DND-41 (cell line): ENCODE data around the gene VANGL1.

Source experiments
- ATAC-seq: fragments of 200-7000 bp; cut with Tn5 transposase; 3 replicates; pipeline ENCODE4 v1.9.1; 2021; ENCODE audit warnings: low read depth; ENCODE audit not compliant: insufficient read depth
- DNase-seq: peaks from one replicate; pipeline ENCODE4 v3.0.0-alpha.2; 2020
- H2AFZ ChIP-seq: 2 replicates; pipeline ENCODE4 v1.6.0; 2012; ENCODE audit warnings: low read depth, low read length
- H3K27ac ChIP-seq: 2 replicates; pipeline ENCODE4 v1.5.1; 2012; ENCODE audit warnings: low read length, inconsistent platforms
- H3K27me3 ChIP-seq: fragments of 200-600 bp; sonication (generic); 2 replicates; pipeline ENCODE4 v1.6.0; 2012; ENCODE audit warnings: low read length, mild to moderate bottlenecking, inconsistent platforms; ENCODE audit not compliant: insufficient read depth, poor library complexity
- H3K36me3 ChIP-seq: 2 replicates; pipeline ENCODE4 v1.5.1; 2012; ENCODE audit warnings: low read length, inconsistent platforms; ENCODE audit not compliant: insufficient read depth
- H3K4me1 ChIP-seq: 2 replicates; pipeline ENCODE4 v1.5.1; 2012; ENCODE audit warnings: mild to moderate bottlenecking, low read length; ENCODE audit not compliant: insufficient read depth
- H3K4me2 ChIP-seq: 2 replicates; pipeline ENCODE4 v1.6.0; 2012; ENCODE audit warnings: mild to moderate bottlenecking, moderate library complexity, low read length, inconsistent platforms; ENCODE audit not compliant: insufficient read depth
- H3K4me3 ChIP-seq, 2 experiments: fragments of 200-600 bp in 1 of 2; shearing (Covaris generic) in 1 of 2; 2 replicates each; pipeline ENCODE4 v1.5.1; 2012 to 2016; ENCODE audit warnings: inconsistent platforms in 2 of 2, low read length in 2 of 2, mild to moderate bottlenecking in 2 of 2, low read depth in 1 of 2, moderate library complexity in 1 of 2
- H3K79me2 ChIP-seq: 2 replicates; pipeline ENCODE4 v1.6.0; 2012; ENCODE audit warnings: low read length, inconsistent platforms; ENCODE audit not compliant: insufficient read depth
- H3K9ac ChIP-seq: 2 replicates; pipeline ENCODE4 v1.6.0; 2012; ENCODE audit warnings: low read depth, mild to moderate bottlenecking, inconsistent platforms, low read length, moderate library complexity
- H3K9me3 ChIP-seq: 2 replicates; pipeline ENCODE4 v1.5.1; 2012; ENCODE audit warnings: low read length, moderate library complexity, mild to moderate bottlenecking, inconsistent platforms; ENCODE audit not compliant: insufficient read depth, severe bottlenecking
- H4K20me1 ChIP-seq: 2 replicates; pipeline ENCODE4 v1.6.0; 2012; ENCODE audit warnings: low read length; ENCODE audit not compliant: insufficient read depth
- EZH2 ChIP-seq: IDR thresholded peaks from 3 replicates; pipeline ENCODE4 v1.6.1; 2012; ENCODE audit warnings: borderline replicate concordance, low read depth, mild to moderate bottlenecking, moderate library complexity, low read length, inconsistent platforms; ENCODE audit not compliant: severe bottlenecking
- TF ChIP-seq, protein P1 (sequence below): IDR thresholded peaks from 2 replicates; pipeline ENCODE4 v1.5.1; 2012; ENCODE audit warnings: borderline replicate concordance, low read length, moderate library complexity, mild to moderate bottlenecking; ENCODE audit not compliant: poor library complexity, severe bottlenecking; ENCODE audit errors: extremely low read depth

The VANGL1 gene

DNA sequence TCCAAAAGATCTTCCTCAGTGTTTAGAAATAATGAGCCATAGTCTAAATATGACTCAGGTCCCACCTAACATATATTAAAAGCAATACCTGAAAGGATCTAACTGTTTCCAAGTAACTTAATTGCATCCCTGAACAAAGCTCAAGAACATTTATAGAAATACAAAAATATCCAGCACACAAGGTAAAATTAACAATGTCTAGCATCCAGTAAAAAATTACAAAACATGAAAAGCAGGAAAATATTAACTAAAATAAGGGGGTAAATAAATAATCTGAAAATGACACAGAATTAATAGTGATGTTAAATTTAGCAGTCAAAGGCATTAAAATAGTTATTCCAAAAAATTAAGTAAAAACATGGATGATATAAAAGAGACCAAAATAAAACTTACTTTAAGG is 21.3 kb upstream of the VANGL1 start:
- Histone ChIP-seq H3K27me3 (no peaks in the 10 kb centered on the region), H3K79me2 (no peaks in the 10 kb centered on the region), H3K9me3 (peaks cover 10% of the 10 kb centered on the region), H3K27ac (no peak overlapping the region), H3K4me1 (no peaks in the 10 kb centered on the region), H3K9ac (no peak overlapping the region), H4K20me1 (no peaks in the 10 kb centered on the region), H3K4me2 (no peak overlapping the region), H2AFZ (no peak overlapping the region), H3K36me3 (no peaks in the 10 kb centered on the region), H3K4me3 (no peak overlapping the region)
- no peak for DNase-seq
- TF ChIP-seq, protein P1, sequence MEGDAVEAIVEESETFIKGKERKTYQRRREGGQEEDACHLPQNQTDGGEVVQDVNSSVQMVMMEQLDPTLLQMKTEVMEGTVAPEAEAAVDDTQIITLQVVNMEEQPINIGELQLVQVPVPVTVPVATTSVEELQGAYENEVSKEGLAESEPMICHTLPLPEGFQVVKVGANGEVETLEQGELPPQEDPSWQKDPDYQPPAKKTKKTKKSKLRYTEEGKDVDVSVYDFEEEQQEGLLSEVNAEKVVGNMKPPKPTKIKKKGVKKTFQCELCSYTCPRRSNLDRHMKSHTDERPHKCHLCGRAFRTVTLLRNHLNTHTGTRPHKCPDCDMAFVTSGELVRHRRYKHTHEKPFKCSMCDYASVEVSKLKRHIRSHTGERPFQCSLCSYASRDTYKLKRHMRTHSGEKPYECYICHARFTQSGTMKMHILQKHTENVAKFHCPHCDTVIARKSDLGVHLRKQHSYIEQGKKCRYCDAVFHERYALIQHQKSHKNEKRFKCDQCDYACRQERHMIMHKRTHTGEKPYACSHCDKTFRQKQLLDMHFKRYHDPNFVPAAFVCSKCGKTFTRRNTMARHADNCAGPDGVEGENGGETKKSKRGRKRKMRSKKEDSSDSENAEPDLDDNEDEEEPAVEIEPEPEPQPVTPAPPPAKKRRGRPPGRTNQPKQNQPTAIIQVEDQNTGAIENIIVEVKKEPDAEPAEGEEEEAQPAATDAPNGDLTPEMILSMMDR = no peak
- TF ChIP-seq EZH2 = no peak
- no peak for ATAC-seq

DNA sequence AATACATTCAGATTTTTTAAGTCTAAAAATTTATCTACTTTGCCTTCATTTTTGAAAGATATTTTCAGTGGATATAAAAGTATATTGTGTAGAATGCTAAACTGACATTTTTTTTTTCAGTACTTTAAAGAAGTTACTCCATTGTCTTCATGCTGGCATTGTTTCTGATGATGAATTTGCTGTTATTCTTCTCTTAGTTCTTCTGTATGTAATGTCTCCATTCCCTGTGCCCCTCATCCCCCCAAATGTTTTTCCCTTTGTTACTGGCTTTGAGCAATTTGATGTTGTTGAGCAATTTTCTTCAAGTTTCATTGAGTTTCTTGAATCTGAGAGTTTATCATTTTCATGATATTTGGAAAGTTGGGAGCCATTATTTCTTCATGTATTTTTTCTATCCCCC is 20.8 kb upstream of the VANGL1 start:
- DNase-seq = no peak

DNA sequence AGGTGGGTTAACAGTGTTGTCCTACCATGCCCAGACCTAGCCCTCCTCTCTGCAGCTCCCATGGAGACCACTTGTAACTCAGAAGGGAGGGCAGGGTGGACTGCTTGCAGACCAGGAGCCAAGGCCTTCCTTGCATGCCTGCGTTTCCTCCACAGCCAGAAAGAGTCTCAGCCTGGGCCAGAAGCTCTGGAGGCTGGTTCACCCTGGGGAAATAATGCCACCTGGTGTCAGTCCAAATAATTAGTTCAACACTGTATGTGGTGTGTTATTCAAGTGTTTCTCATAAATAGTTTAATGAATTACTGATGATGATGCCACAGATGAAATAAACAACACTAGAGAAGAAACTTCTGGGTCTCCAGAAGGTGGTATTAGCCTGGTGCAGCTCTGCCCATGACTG is 16.9 kb upstream of the VANGL1 start:
- no peak for ATAC-seq
- no peaks in the 10 kb centered on the region for H3K79me2 ChIP-seq
- H3K9ac ChIP-seq = no peak overlapping the region
- no peak overlapping the region for H3K4me2 ChIP-seq
- H3K27ac ChIP-seq = no peak overlapping the region
- no peak for TF ChIP-seq EZH2
- TF ChIP-seq, protein P1 = peak; percentile 16
- H4K20me1 ChIP-seq = no peaks in the 10 kb centered on the region
- no peak overlapping the region for H3K4me3 ChIP-seq
- H3K9me3 ChIP-seq = peaks cover 10% of the 10 kb centered on the region
- no peaks in the 10 kb centered on the region for H3K36me3 ChIP-seq
- H3K4me1 ChIP-seq = no peaks in the 10 kb centered on the region
- no peak overlapping the region for H2AFZ ChIP-seq
- H3K27me3 ChIP-seq = no peaks in the 10 kb centered on the region
- DNase-seq = no peak

More for the DNA sequence above, 20.8 kb upstream of the VANGL1 start:
- H3K9me3 ChIP-seq = peaks cover 10% of the 10 kb centered on the region
- no peak overlapping the region for H3K4me3 ChIP-seq
- H3K27ac ChIP-seq = no peak overlapping the region
- H4K20me1 ChIP-seq = no peaks in the 10 kb centered on the region
- H3K36me3 ChIP-seq = no peaks in the 10 kb centered on the region
- H3K4me1 ChIP-seq = no peaks in the 10 kb centered on the region
- H3K9ac ChIP-seq = no peak overlapping the region
- H2AFZ ChIP-seq = no peak overlapping the region
- H3K4me2 ChIP-seq = no peak overlapping the region
- no peaks in the 10 kb centered on the region for H3K27me3 ChIP-seq
- TF ChIP-seq, protein P1 = no peak
- no peak for TF ChIP-seq EZH2
- ATAC-seq = no peak
- no peaks in the 10 kb centered on the region for H3K79me2 ChIP-seq

GRCh38 chr1:115630342-115630741 is 11.4 kb upstream of the VANGL1 start:
- H3K4me3 ChIP-seq = no peak overlapping the region
- DNase-seq (no peak), ATAC-seq (no peak)
- H3K9ac ChIP-seq = no peak overlapping the region
- H3K9me3 ChIP-seq = no peaks in the 10 kb centered on the region
- no peak for TF ChIP-seq EZH2
- H3K27ac ChIP-seq = no peak overlapping the region
- no peaks in the 10 kb centered on the region for H3K79me2 ChIP-seq
- peaks cover 4% of the 10 kb centered on the region for H3K27me3 ChIP-seq
- H2AFZ ChIP-seq = no peak overlapping the region
- H3K36me3 ChIP-seq = no peaks in the 10 kb centered on the region
- H3K4me2 ChIP-seq = no peak overlapping the region
- no peaks in the 10 kb centered on the region for H4K20me1 ChIP-seq
- H3K4me1 ChIP-seq = no peaks in the 10 kb centered on the region
